ENCODE results near the gene BNC2.

Gene BNC2

GRCh38 chr9:16679327-16679821 lies 191.1 kb downstream of the BNC2 start:
- Histone ChIP-seq H3K9me2 (replicated peaks; ENCODE audit: low read depth, low read length) (no peaks in the 10 kb centered on the region), H3K27me3 (ENCODE audit: insufficient read depth, low read length, poor library complexity, severe bottlenecking) (no peaks in the 10 kb centered on the region), H3F3A (ENCODE audit: low read depth) (0 out of 2 replicates have a peak, but pooled peaks cover 3% of the 10 kb centered on the region), H3K9ac (ENCODE audit: low read depth, low read length, poor library complexity, severe bottlenecking) (no peak overlapping the region), H4K20me1 (ENCODE audit: insufficient read depth, low read length, poor library complexity, severe bottlenecking) (no peaks in the 10 kb centered on the region), H2AFZ (ENCODE audit: low read length) (no peak overlapping the region), H3K4me3 (ENCODE audit: low read length, poor library complexity, severe bottlenecking) (no peak overlapping the region), H3K4me1 (ENCODE audit: insufficient read depth, low read length, poor library complexity, severe bottlenecking) (peaks cover 33% of the 10 kb centered on the region), H3K79me2 (ENCODE audit: insufficient read depth, low read length) (no peaks in the 10 kb centered on the region), H3K36me3 (ENCODE audit: insufficient read depth, low read length) (no peaks in the 10 kb centered on the region), H3K4me2 (ENCODE audit: low read depth, low read length, poor library complexity, severe bottlenecking) (peak overlapping the region; percentile 22), H3K9me3 (ENCODE audit: insufficient read depth, low read depth, low read length) (no peaks in the 10 kb centered on the region)
- TF ChIP-seq EZH2phosphoT487 (IDR thresholded peaks at IDR 0.05; ENCODE audit: borderline replicate concordance) = no peak
- no peak for TF ChIP-seq CTCF (conservative IDR thresholded peaks at IDR 0.05; ENCODE audit: low read length)

GRCh38 chr9:16676519-16676918 lies 194.0 kb downstream of the BNC2 start:
- Histone ChIP-seq H4K20me1 (ENCODE audit: insufficient read depth, low read length, poor library complexity, severe bottlenecking) (no peaks in the 10 kb centered on the region), H3K4me2 (ENCODE audit: low read depth, low read length, poor library complexity, severe bottlenecking) (no peak overlapping the region), H3K9me2 (replicated peaks; ENCODE audit: low read depth, low read length) (no peaks in the 10 kb centered on the region), H3K36me3 (ENCODE audit: insufficient read depth, low read length) (no peaks in the 10 kb centered on the region), H3K4me1 (ENCODE audit: insufficient read depth, low read length, poor library complexity, severe bottlenecking) (peaks cover 18% of the 10 kb centered on the region), H3F3A (ENCODE audit: low read depth) (no peaks in the 10 kb centered on the region), H3K4me3 (ENCODE audit: low read length, poor library complexity, severe bottlenecking) (no peak overlapping the region), H2AFZ (ENCODE audit: low read length) (no peak overlapping the region), H3K79me2 (ENCODE audit: insufficient read depth, low read length) (no peaks in the 10 kb centered on the region), H3K27me3 (ENCODE audit: insufficient read depth, low read length, poor library complexity, severe bottlenecking) (no peaks in the 10 kb centered on the region), H3K9ac (ENCODE audit: low read depth, low read length, poor library complexity, severe bottlenecking) (no peak overlapping the region), H3K9me3 (ENCODE audit: insufficient read depth, low read depth, low read length) (no peaks in the 10 kb centered on the region)
- TF ChIP-seq EZH2phosphoT487 (IDR thresholded peaks at IDR 0.05; ENCODE audit: borderline replicate concordance) (no peak), CTCF (conservative IDR thresholded peaks at IDR 0.05; ENCODE audit: low read length) (no peak)

GRCh38 chr9:16675131-16675530 lies 195.3 kb downstream of the BNC2 start:
- Histone ChIP-seq H3K36me3 (ENCODE audit: insufficient read depth, low read length) (no peaks in the 10 kb centered on the region), H3K9ac (ENCODE audit: low read depth, low read length, poor library complexity, severe bottlenecking) (no peak overlapping the region), H3K4me1 (ENCODE audit: insufficient read depth, low read length, poor library complexity, severe bottlenecking) (peaks cover 8% of the 10 kb centered on the region), H3K79me2 (ENCODE audit: insufficient read depth, low read length) (no peaks in the 10 kb centered on the region), H4K20me1 (ENCODE audit: insufficient read depth, low read length, poor library complexity, severe bottlenecking) (no peaks in the 10 kb centered on the region), H2AFZ (ENCODE audit: low read length) (no peak overlapping the region), H3K9me2 (replicated peaks; ENCODE audit: low read depth, low read length) (no peaks in the 10 kb centered on the region), H3K9me3 (ENCODE audit: insufficient read depth, low read depth, low read length) (no peaks in the 10 kb centered on the region), H3K27me3 (ENCODE audit: insufficient read depth, low read length, poor library complexity, severe bottlenecking) (no peaks in the 10 kb centered on the region), H3K4me3 (ENCODE audit: low read length, poor library complexity, severe bottlenecking) (no peak overlapping the region), H3K4me2 (ENCODE audit: low read depth, low read length, poor library complexity, severe bottlenecking) (no peak overlapping the region), H3F3A (ENCODE audit: low read depth) (no peaks in the 10 kb centered on the region)
- no peak for TF ChIP-seq EZH2phosphoT487 (IDR thresholded peaks at IDR 0.05; ENCODE audit: borderline replicate concordance)
- TF ChIP-seq CTCF (conservative IDR thresholded peaks at IDR 0.05; ENCODE audit: low read length) = no peak

Measured in Loucy (cell line).